Loucy (cell line): ENCODE data around the gene CHL1.

ENCODE experiments used
- H2AFZ ChIP-seq: fragments of 200-600 bp; sonication (generic); 2 replicates; pipeline ENCODE4 v1.6.0; 2016; ENCODE audit warnings: antibody characterized with exemption, mild to moderate bottlenecking, low read length, moderate library complexity
- H3F3A ChIP-seq: fragments of 200-600 bp; 2 replicates; pipeline ENCODE4 v1.6.0; 2016; ENCODE audit warnings: antibody characterized with exemption, low read depth, mild to moderate bottlenecking
- H3K27me3 ChIP-seq: fragments of 200-600 bp; sonication (generic); 2 replicates; pipeline ENCODE4 v1.6.1; 2014; ENCODE audit warnings: low read length, mild to moderate bottlenecking; ENCODE audit not compliant: insufficient read depth, poor library complexity, severe bottlenecking
- H3K36me3 ChIP-seq: fragments of 200-600 bp; sonication (generic); 2 replicates; pipeline ENCODE4 v1.6.1; 2016; ENCODE audit warnings: low read length; ENCODE audit not compliant: insufficient read depth
- H3K4me1 ChIP-seq: fragments of 200-600 bp; sonication (generic); 2 replicates; pipeline ENCODE4 v1.5.1; 2014; ENCODE audit warnings: low read length, mild to moderate bottlenecking; ENCODE audit not compliant: insufficient read depth, poor library complexity, severe bottlenecking
- H3K4me2 ChIP-seq: fragments of 200-600 bp; sonication (generic); 2 replicates; pipeline ENCODE4 v1.6.0; 2014; ENCODE audit warnings: antibody characterized with exemption, low read length, low read depth, mild to moderate bottlenecking; ENCODE audit not compliant: poor library complexity, severe bottlenecking
- H3K4me3 ChIP-seq: fragments of 200-600 bp; sonication (generic); 2 replicates; pipeline ENCODE4 v1.5.1; 2014; ENCODE audit warnings: low read length, mild to moderate bottlenecking, mixed read lengths; ENCODE audit not compliant: poor library complexity, severe bottlenecking
- H3K79me2 ChIP-seq: fragments of 200-600 bp; sonication (generic); 2 replicates; pipeline ENCODE4 v1.6.1; 2014; ENCODE audit warnings: low read length; ENCODE audit not compliant: insufficient read depth
- H3K9ac ChIP-seq: fragments of 200-600 bp; sonication (generic); 2 replicates; pipeline ENCODE4 v1.6.0; 2014; ENCODE audit warnings: mild to moderate bottlenecking, low read depth, low read length, moderate library complexity; ENCODE audit not compliant: poor library complexity, severe bottlenecking
- H3K9me2 ChIP-seq: fragments of 200-600 bp; sonication (generic); replicated peaks from 2 replicates; pipeline ENCODE4 v1.6.1; 2016; ENCODE audit warnings: low read depth, low read length, mixed read lengths
- H3K9me3 ChIP-seq: fragments of 200-600 bp; sonication (generic); 2 replicates; pipeline ENCODE4 v1.6.1; 2014; ENCODE audit warnings: mild to moderate bottlenecking, antibody characterized with exemption, low read length, low read depth; ENCODE audit not compliant: insufficient read depth
- H4K20me1 ChIP-seq: fragments of 200-600 bp; sonication (generic); 2 replicates; pipeline ENCODE4 v1.6.0; 2014; ENCODE audit warnings: antibody characterized with exemption, low read length, mild to moderate bottlenecking; ENCODE audit not compliant: insufficient read depth, poor library complexity, severe bottlenecking
- EZH2phosphoT487 ChIP-seq: fragments of 200-600 bp; IDR thresholded peaks from 2 replicates; pipeline ENCODE4 v1.6.1; 2018; ENCODE audit warnings: antibody characterized with exemption, mild to moderate bottlenecking, moderate library complexity, borderline replicate concordance
- TF ChIP-seq, protein P1 (sequence below): fragments of 200-600 bp; sonication (generic); conservative IDR thresholded peaks from 2 replicates; pipeline ENCODE4 v1.5.1; 2014; ENCODE audit warnings: mild to moderate bottlenecking, antibody characterized with exemption, low read length

The CHL1 gene

DNA sequence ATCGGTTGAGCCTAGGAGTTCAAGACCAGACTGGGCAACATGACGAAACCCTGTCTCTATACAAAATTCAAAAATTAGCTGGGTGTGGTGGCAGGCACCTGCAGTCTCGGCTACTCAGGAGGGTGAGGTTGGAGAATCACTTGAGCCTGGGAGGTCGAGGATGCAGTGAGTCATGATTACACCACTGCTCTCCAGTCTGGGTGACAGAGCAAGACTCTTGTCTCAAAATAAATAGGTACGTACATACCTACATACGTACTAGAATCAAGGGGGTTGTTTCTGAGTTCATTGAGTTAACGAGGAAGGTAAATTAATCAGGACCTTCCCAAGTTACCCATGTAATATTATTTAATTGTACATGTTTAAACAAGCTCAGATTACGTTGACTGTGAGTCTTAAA, 97.5 kb downstream of the CHL1 start:
- Histone ChIP-seq H3K9me3 (peaks cover 7% of the 10 kb centered on the region), H3K4me3 (no peak overlapping the region), H4K20me1 (no peaks in the 10 kb centered on the region), H3K9ac (no peak overlapping the region), H3K4me1 (no peaks in the 10 kb centered on the region), H2AFZ (no peak overlapping the region), H3K27me3 (no peaks in the 10 kb centered on the region), H3K4me2 (no peak overlapping the region), H3K36me3 (no peaks in the 10 kb centered on the region), H3K9me2 (no peaks in the 10 kb centered on the region), H3K79me2 (no peaks in the 10 kb centered on the region), H3F3A (no peaks in the 10 kb centered on the region)
- TF ChIP-seq, protein P1, sequence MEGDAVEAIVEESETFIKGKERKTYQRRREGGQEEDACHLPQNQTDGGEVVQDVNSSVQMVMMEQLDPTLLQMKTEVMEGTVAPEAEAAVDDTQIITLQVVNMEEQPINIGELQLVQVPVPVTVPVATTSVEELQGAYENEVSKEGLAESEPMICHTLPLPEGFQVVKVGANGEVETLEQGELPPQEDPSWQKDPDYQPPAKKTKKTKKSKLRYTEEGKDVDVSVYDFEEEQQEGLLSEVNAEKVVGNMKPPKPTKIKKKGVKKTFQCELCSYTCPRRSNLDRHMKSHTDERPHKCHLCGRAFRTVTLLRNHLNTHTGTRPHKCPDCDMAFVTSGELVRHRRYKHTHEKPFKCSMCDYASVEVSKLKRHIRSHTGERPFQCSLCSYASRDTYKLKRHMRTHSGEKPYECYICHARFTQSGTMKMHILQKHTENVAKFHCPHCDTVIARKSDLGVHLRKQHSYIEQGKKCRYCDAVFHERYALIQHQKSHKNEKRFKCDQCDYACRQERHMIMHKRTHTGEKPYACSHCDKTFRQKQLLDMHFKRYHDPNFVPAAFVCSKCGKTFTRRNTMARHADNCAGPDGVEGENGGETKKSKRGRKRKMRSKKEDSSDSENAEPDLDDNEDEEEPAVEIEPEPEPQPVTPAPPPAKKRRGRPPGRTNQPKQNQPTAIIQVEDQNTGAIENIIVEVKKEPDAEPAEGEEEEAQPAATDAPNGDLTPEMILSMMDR: no peak
- no peak for TF ChIP-seq EZH2phosphoT487

DNA sequence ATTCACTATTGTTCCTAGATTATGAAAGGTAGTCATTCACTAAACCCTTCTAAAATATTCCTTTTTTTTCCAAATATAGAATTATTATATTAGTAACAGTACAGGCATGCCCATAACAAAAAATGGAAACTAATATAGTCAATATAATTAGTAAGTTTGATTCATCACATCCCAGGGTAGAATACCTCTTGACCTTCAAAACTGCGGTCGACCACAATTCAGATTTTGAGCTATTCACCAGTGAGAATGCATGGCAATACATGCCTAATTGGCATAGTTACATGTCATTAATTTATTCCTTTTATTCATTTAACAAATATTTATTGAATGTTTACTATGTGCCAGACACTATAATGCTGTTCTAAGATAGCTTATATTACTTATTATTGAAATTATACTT, 98.0 kb downstream of the CHL1 start:
- Histone ChIP-seq H4K20me1 (no peaks in the 10 kb centered on the region), H2AFZ (no peak overlapping the region), H3K9me2 (no peaks in the 10 kb centered on the region), H3K27me3 (no peaks in the 10 kb centered on the region), H3K9me3 (peaks cover 7% of the 10 kb centered on the region), H3K79me2 (no peaks in the 10 kb centered on the region), H3K4me3 (no peak overlapping the region), H3F3A (no peaks in the 10 kb centered on the region), H3K4me2 (no peak overlapping the region), H3K9ac (no peak overlapping the region), H3K36me3 (no peaks in the 10 kb centered on the region), H3K4me1 (no peaks in the 10 kb centered on the region)
- TF ChIP-seq, protein P1: no peak
- no peak for TF ChIP-seq EZH2phosphoT487

DNA sequence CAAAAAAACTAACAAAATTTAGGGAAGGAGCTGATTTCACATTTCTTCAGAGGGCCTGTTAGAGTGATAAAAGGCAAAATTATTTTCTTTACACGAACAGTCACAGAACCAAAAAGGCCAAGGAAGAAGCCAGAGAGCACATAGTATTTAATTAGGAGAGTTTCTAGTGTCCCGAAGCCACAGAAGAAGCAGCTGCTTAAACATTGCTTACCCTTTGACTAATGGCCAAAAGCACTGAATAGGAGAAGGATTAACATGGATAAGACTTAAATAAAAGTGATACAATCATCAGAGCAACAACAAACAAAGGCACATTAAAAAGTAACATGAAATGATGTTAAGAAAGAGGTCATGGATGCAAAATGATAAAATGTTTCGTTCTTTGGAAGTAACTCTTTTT, 98.6 kb downstream of the CHL1 start:
- Histone ChIP-seq H3K9me2 (no peaks in the 10 kb centered on the region), H3F3A (no peaks in the 10 kb centered on the region), H3K27me3 (no peaks in the 10 kb centered on the region), H3K4me1 (no peaks in the 10 kb centered on the region), H3K4me3 (no peak overlapping the region), H3K4me2 (no peak overlapping the region), H4K20me1 (no peaks in the 10 kb centered on the region), H3K9me3 (peaks cover 7% of the 10 kb centered on the region), H3K79me2 (no peaks in the 10 kb centered on the region), H2AFZ (no peak overlapping the region), H3K9ac (no peak overlapping the region), H3K36me3 (no peaks in the 10 kb centered on the region)
- TF ChIP-seq EZH2phosphoT487: no peak
- TF ChIP-seq, protein P1: no peak
